GM18951 (cell line): ENCODE results near the gene MSL1.

Source experiments
- POLR2A ChIP-seq: IDR thresholded peaks from 4 replicates; pipeline ENCODE4 v1.6.1; 2011; ENCODE audit warnings: mild to moderate bottlenecking; ENCODE audit not compliant: insufficient read length, insufficient read depth; ENCODE audit errors: extremely low read depth
- in situ Hi-C: fragments of 300-500 bp; cut with MboI; formaldehyde crosslinking; loops from one replicate; pipeline ENCODE4 v1.12.0; 2022; ENCODE audit warnings: low sequenced_read_pairs, mixed read lengths, inconsistent platforms; ENCODE audit not compliant: unreplicated experiment

MSL1 gene

GRCh38 chr17:40095351-40095943 is 26.3 kb upstream of the MSL1 start:
- no peak for TF ChIP-seq POLR2A
- in situ Hi-C loops = no loop called here

- in situ Hi-C loops = no loop called here
- peak; percentile 50 for TF ChIP-seq POLR2A
Observed at GRCh38 chr17:40095944-40096791, 25.6 kb upstream of the MSL1 start.

- TF ChIP-seq POLR2A = no peak
- in situ Hi-C loops = no loop called here
Observed at GRCh38 chr17:40097087-40097486, 24.7 kb upstream of the MSL1 start.

GRCh38 chr17:40097931-40098845 is 23.6 kb upstream of the MSL1 start:
- no peak for TF ChIP-seq POLR2A
- in situ Hi-C loops = no loop called here

GRCh38 chr17:40098846-40099618 is 22.7 kb upstream of the MSL1 start:
- no peak for TF ChIP-seq POLR2A
- in situ Hi-C loops = no loop called here

- in situ Hi-C loops = no loop called here
- no peak for TF ChIP-seq POLR2A
Observed at GRCh38 chr17:40099619-40100418, 22.0 kb upstream of the MSL1 start.

- peak; percentile 65 for TF ChIP-seq POLR2A
- in situ Hi-C loops = no loop called here
Observed at GRCh38 chr17:40100419-40100668, 21.4 kb upstream of the MSL1 start, which contains the start of gene NR1D1. Gene NR1D1, minus strand, starts transcription at chr17:40100589. Its CDS starts 495 bp downstream, at chr17:40100094.

GRCh38 chr17:40100669-40101366 is 21.0 kb upstream of the MSL1 start:
- TF ChIP-seq POLR2A = no peak
- in situ Hi-C loops = no loop called here

- in situ Hi-C loops = no loop called here
- TF ChIP-seq POLR2A = no peak
Observed at GRCh38 chr17:40101367-40102210, 20.2 kb upstream of the MSL1 start.

- no peak for TF ChIP-seq POLR2A
- in situ Hi-C loops = no loop called here
Observed at GRCh38 chr17:40103071-40103661, 18.6 kb upstream of the MSL1 start.
